GM21786 (cell line): ENCODE measurements around the gene GSAP.

Source experiments
- ATAC-seq: cut with Tn5 transposase; IDR thresholded peaks from one replicate; pipeline ENCODE4 v1.9.1; 2021; ENCODE audit not compliant: unreplicated experiment

GSAP gene

GRCh38 chr7:77329466-77330168 lies 86.5 kb downstream of the GSAP start:
- no peak for ATAC-seq

- ATAC-seq = no peak
Measured at GRCh38 chr7:77328669-77329068, 87.5 kb downstream of the GSAP start.

GRCh38 chr7:77327932-77328628 lies 88.1 kb downstream of the GSAP start:
- ATAC-seq = no peak

- no peak for ATAC-seq
Measured at GRCh38 chr7:77327067-77327931, 88.8 kb downstream of the GSAP start.

GRCh38 chr7:77326131-77326530 lies 90.0 kb downstream of the GSAP start:
- ATAC-seq = no peak

GRCh38 chr7:77321300-77321699 lies 94.8 kb downstream of the GSAP start:
- no peak for ATAC-seq

- ATAC-seq = no peak
Measured at GRCh38 chr7:77320714-77321113, 95.4 kb downstream of the GSAP start.

- no peak for ATAC-seq
Measured at GRCh38 chr7:77320137-77320536, 96.0 kb downstream of the GSAP start.

GRCh38 chr7:77318019-77318418 lies 98.1 kb downstream of the GSAP start:
- ATAC-seq = no peak

- no peak for ATAC-seq
Measured at GRCh38 chr7:77316219-77316978, 99.8 kb downstream of the GSAP start.

- no peak for ATAC-seq
Measured at GRCh38 chr7:77315182-77315591, 101.0 kb downstream of the GSAP start.

GRCh38 chr7:77313876-77314480 lies 102.2 kb downstream of the GSAP start:
- no peak for ATAC-seq

GRCh38 chr7:77313085-77313484 lies 103.1 kb downstream of the GSAP start:
- ATAC-seq = no peak

- ATAC-seq = no peak
Measured at GRCh38 chr7:77310982-77311381, 105.2 kb downstream of the GSAP start.

GRCh38 chr7:77309714-77310220 lies 106.4 kb downstream of the GSAP start:
- ATAC-seq = no peak

GRCh38 chr7:77308792-77309191 lies 107.4 kb downstream of the GSAP start:
- ATAC-seq = no peak

- ATAC-seq = no peak
Measured at GRCh38 chr7:77306231-77307067, 109.7 kb downstream of the GSAP start.

- ATAC-seq = no peak
Measured at GRCh38 chr7:77295549-77295948, 120.6 kb downstream of the GSAP start.

GRCh38 chr7:77293046-77293445 lies 123.1 kb downstream of the GSAP start:
- no peak for ATAC-seq
